HG03378 (cell line): ENCODE measurements around the gene CCL8.

Source experiments
- ATAC-seq: cut with Tn5 transposase; IDR thresholded peaks from one replicate; pipeline ENCODE4 v1.9.1; 2021; ENCODE audit warnings: mild to moderate bottlenecking, moderate library complexity; ENCODE audit not compliant: unreplicated experiment

Gene CCL8

DNA sequence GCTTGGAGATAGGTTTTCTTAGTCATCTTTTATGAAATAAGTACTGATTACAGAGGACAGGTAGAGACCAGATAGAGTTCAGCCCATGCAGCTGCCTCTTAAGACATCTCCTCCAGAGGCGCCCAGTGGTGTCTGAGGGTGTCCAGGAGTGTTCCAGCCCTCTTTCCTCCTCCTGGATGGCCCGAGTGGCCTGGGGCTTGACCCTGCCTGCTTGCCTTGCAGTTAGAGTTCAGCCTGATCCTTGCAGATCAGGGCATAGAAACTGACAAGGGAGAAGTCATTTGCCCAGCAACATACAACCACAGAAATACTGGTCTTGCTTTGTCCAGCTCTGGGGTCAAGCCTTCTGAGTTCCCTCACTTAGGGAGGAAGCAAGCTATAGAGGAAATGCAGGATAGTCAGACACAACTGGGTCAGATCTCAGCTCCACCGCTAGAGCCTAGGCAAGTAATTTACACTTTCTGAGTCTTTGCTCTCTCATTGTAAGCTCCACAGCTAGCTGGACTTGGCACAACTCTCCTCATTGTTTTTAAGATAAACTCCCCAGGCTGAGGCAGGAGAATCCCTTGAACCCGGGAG, 47.4 kb downstream of the CCL8 start:
- ATAC-seq = no peak

DNA sequence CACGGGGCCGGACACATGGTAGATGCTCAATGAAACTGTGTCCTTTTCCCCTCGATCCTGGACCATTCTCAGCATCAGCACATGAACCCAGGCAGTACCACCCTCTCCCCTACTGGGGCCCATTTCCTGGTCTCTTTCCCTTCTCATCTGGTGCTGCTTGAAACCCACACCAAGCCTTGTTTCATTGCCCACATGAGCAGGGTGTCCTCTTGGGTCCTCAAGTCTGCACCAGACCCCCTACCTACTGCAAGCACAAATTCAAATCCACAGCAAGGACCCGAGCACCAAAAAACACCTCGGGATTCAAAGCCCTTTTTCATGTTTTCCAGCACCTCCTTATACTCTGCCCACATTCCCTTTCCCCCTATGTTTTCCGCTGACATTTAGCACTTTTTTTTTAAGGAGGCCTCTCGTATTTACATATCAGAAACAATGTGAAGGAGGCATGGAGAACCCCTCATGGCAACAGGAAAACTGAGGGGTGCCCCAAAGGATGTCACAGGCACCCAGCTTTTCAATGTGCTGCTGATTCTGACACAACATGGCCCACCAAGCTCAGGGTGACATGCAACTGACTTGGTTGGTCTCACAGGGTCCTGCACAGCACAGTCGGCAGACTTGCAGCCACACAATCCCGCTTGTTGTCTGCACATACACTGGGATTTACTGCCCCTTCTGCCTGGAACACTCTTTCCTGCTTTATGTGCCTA, 48.4 kb downstream of the CCL8 start:
- ATAC-seq = no peak

DNA sequence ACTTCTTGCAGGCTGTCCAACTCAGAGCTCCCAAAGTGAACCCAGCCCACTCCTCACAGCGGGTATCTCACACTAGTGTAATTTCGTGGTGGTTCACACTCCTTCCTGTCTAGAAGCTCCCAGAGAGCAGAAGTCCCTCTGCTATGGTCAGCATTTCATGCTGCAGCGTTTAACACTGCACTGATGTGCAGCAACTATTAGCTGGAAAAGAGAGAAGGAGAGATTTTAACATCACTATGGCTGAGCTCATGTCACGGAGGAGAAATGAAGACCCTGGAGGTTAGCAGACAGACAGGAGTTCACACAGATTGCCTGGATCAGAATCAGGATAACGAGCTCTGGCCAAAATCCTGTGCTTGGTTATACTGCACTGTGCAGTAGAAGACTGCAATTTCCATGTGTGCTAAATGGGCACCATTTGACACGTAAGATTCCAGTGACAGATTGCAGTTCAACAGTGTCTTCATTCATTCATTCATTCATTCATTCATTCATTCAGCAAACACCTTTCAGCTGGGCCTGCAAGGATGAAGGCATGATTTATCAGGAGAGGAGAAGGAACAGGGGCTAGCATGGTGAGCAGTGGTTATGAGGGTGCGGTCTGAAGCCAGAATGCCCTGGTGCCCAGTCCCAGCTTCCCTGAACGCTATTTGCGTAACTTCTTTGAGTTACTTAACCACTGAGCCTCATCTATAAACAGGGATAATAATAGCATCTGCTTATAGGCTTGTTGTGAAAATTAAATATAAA, 49.1 kb downstream of the CCL8 start:
- no peak for ATAC-seq

DNA sequence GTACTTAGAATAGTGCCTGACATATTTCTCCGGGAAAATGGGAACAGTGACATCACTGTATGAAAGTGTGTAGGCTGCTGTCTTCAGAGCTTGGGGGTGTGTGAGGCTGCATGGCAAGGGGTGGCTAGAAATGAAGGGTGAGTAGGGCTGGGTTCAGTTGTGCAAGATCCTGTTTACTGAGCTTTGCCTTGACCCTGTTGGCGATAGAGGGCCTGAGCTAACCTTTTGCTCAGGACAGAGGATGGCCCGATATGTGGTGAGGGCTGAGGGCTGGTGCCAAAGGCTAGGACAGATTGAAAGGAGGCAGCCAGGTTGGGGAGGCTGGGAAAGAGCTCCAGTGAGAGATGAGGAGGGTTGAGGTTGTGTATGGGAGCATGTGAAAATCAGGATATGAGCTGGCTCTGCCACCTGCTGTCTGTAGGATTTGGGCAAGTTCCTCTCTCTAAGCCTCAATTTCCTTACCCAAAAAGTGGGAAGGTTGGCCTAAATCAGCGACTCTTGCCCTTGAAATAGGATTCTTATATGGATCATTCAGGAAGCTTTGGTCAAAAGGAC, 49.8 kb downstream of the CCL8 start:
- ATAC-seq = no peak

DNA sequence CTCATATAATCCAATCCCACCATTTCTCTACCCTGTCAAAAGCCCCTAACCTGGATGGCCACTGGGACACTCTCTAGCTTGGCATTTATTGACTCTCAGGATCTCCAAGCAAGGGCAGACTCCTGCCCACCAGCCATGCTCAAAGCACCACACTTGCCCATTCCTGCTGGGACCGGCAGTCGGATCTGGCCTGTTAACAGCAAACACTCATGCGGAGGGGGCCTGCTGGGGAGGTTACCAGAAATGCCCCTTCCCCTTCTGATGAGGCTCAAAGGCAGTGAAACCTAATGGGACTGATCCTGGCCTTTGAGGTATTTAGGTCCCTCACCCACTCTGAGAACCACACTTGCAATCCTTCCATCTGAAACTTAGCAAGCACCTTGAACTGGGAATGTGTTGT, 50.3 kb downstream of the CCL8 start:
- no peak for ATAC-seq

DNA sequence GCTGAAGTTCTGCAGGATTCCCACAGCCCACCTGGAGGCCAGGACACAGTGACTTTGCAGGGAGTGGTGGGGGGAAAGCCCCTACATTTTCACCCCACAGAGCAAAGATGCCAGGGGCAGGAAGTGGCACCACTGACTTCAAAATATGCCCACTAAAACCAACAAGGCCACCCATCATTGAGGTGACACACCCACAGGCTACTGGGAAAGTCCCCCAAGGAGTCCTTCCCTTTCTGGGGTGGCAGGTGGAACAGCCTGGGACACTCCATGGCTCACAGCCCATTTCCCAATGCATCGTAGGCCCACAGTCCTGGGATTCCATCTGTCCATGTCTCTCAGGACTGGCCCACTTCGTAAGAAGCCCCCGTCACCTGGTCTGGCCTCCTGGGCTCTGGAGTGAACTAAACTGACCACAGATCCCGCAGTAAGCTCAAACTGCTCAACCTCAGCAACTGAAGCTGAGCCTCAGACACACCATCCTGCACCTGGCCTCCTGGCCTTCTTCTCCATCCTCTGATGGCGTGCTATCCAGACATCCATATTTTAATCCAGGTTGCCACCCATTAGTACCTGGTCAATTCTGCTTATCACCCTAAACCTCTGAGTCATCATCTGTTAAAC, 51.3 kb downstream of the CCL8 start:
- no peak for ATAC-seq

DNA sequence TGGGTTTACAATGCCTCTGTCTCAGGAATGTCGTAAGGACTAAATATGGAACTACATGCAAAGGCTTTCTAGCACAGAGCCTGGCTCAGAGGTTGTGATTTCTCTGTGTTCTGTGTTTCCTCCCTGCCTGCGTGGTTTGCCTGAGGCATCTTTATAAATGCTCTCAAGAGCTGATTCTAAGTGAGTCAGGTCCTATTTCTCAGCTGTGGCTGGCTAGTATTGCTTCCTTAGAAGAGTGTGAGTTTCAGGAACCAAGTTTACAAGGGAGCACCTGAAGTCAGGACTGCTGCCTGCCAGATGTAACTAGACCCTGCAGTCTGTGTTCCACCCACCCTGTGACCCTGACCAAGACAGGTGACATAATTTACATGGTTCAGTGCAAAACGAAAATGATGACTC, 51.8 kb downstream of the CCL8 start:
- ATAC-seq = no peak
